GM12874 (cell line): ENCODE results near the gene IFNA7.

ENCODE experiments used
- TF ChIP-seq, protein P1 (sequence below): IDR thresholded peaks from 2 replicates; pipeline ENCODE4 v1.5.1; 2011; ENCODE audit warnings: low read depth, mild to moderate bottlenecking, control low read depth, low read length, moderate library complexity; ENCODE audit not compliant: insufficient read depth

Gene IFNA7

GRCh38 chr9:21165516-21165915 lies 36.5 kb downstream of the IFNA7 start:
- TF ChIP-seq, protein P1, sequence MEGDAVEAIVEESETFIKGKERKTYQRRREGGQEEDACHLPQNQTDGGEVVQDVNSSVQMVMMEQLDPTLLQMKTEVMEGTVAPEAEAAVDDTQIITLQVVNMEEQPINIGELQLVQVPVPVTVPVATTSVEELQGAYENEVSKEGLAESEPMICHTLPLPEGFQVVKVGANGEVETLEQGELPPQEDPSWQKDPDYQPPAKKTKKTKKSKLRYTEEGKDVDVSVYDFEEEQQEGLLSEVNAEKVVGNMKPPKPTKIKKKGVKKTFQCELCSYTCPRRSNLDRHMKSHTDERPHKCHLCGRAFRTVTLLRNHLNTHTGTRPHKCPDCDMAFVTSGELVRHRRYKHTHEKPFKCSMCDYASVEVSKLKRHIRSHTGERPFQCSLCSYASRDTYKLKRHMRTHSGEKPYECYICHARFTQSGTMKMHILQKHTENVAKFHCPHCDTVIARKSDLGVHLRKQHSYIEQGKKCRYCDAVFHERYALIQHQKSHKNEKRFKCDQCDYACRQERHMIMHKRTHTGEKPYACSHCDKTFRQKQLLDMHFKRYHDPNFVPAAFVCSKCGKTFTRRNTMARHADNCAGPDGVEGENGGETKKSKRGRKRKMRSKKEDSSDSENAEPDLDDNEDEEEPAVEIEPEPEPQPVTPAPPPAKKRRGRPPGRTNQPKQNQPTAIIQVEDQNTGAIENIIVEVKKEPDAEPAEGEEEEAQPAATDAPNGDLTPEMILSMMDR = no peak

- TF ChIP-seq, protein P1 = no peak
Measured at GRCh38 chr9:21160178-21160577, 41.8 kb downstream of the IFNA7 start.

GRCh38 chr9:21155501-21155900 lies 46.5 kb downstream of the IFNA7 start:
- TF ChIP-seq, protein P1 = no peak

- TF ChIP-seq, protein P1 = peak; percentile 31; the same call in 1 of the 2 replicates
Measured at GRCh38 chr9:21154018-21154608, 47.9 kb downstream of the IFNA7 start.

GRCh38 chr9:21153336-21154017 lies 48.5 kb downstream of the IFNA7 start:
- TF ChIP-seq, protein P1 = no peak
